Fibroblast of villous mesenchyme (primary cell): ENCODE measurements around the gene ATP1A2. TPM values are rescaled to one million over a fixed set of nuclear protein-coding genes. Genes with fewer than 3 reads are reported as not detected.

ENCODE experiments used
- DNase-seq: peaks from one replicate; pipeline ENCODE4 v3.0.0-alpha.2; 2010; ENCODE audit warnings: low read depth
- H3K4me3 ChIP-seq: 2 replicates; pipeline ENCODE4 v1.5.1; 2011; ENCODE audit warnings: low read depth, mild to moderate bottlenecking, low read length
- CTCF ChIP-seq: IDR thresholded peaks from 2 replicates; pipeline ENCODE4 v1.5.1; 2012; ENCODE audit warnings: low read depth, mild to moderate bottlenecking, low read length; ENCODE audit not compliant: insufficient read depth
- total RNA-seq: library from RNA; depleted of rRNA; stranded (reverse); fragments of >200 nt; gene quantifications from 2 replicates; pipeline ENCODE4 v1.2.3, GENCODE V29; 2012

ATP1A2 gene
- not detected in 2 replicates for total RNA-seq

- H3K4me3 ChIP-seq: no peak within 1 kb of the TSS
- DNase-seq: no peak
- TF ChIP-seq CTCF: no peak
Observed at GRCh38 chr1:160115545-160116282, at the start of gene ATP1A2. Gene ATP1A2, plus strand, starts transcription at chr1:160115759. Its CDS starts 103 bp downstream, at chr1:160115862.

- TF ChIP-seq CTCF: no peak
- DNase-seq: no peak
- no peak overlapping the region for H3K4me3 ChIP-seq
Observed at GRCh38 chr1:160066829-160067745, 48.5 kb upstream of the ATP1A2 start.

- no peak overlapping the region for H3K4me3 ChIP-seq
- no peak for DNase-seq
- no peak for TF ChIP-seq CTCF
Observed at GRCh38 chr1:160068225-160068624, 47.3 kb upstream of the ATP1A2 start.

- TF ChIP-seq CTCF: no peak
- no peak for DNase-seq
- peak within 1 kb of the TSS; percentile 65 for H3K4me3 ChIP-seq
Observed at GRCh38 chr1:160069460-160070231, 45.9 kb upstream of the ATP1A2 start, which contains the start of gene KCNJ10. Gene KCNJ10, minus strand, starts transcription at chr1:160070160. Its CDS starts 27,628 bp downstream, at chr1:160042532.

- peak overlapping the region; percentile 65 for H3K4me3 ChIP-seq
- TF ChIP-seq CTCF: no peak
- DNase-seq: peak; percentile 51
Observed at GRCh38 chr1:160070243-160071163, 45.1 kb upstream of the ATP1A2 start.
